ENCODE measurements around the gene PPM1H.

The PPM1H gene

GRCh38 chr12:62911286-62911685 lies 23.7 kb downstream of the PPM1H start:
- Histone ChIP-seq H3K4me3 (ENCODE audit: insufficient read depth, low read depth, low read length, poor library complexity, severe bottlenecking) (no peak overlapping the region), H3K36me3 (ENCODE audit: control insufficient read depth, insufficient read depth, low read length) (no peaks in the 10 kb centered on the region), H3K27ac (ENCODE audit: insufficient read depth, low read length, poor library complexity, severe bottlenecking) (no peak overlapping the region), H3K27me3 (replicated peaks; ENCODE audit: control insufficient read depth, insufficient read depth, low read length, poor library complexity, severe bottlenecking) (no peaks in the 10 kb centered on the region), H3K9me3 (ENCODE audit: control insufficient read depth, low read length) (no peaks in the 10 kb centered on the region), H3K4me1 (ENCODE audit: control insufficient read depth, insufficient read depth, low read length, poor library complexity, severe bottlenecking) (no peaks in the 10 kb centered on the region)
- DNase-seq, result no peak

GRCh38 chr12:62910549-62911169 lies 24.3 kb downstream of the PPM1H start:
- H3K36me3 ChIP-seq (ENCODE audit: control insufficient read depth, insufficient read depth, low read length), result no peaks in the 10 kb centered on the region
- no peaks in the 10 kb centered on the region for H3K4me1 ChIP-seq (ENCODE audit: control insufficient read depth, insufficient read depth, low read length, poor library complexity, severe bottlenecking)
- H3K9me3 ChIP-seq (ENCODE audit: control insufficient read depth, low read length), result no peaks in the 10 kb centered on the region
- H3K27me3 ChIP-seq (replicated peaks; ENCODE audit: control insufficient read depth, insufficient read depth, low read length, poor library complexity, severe bottlenecking), result no peaks in the 10 kb centered on the region
- H3K4me3 ChIP-seq (ENCODE audit: insufficient read depth, low read depth, low read length, poor library complexity, severe bottlenecking), result no peak overlapping the region
- no peak overlapping the region for H3K27ac ChIP-seq (ENCODE audit: insufficient read depth, low read length, poor library complexity, severe bottlenecking)
- DNase-seq, result no peak

DNA sequence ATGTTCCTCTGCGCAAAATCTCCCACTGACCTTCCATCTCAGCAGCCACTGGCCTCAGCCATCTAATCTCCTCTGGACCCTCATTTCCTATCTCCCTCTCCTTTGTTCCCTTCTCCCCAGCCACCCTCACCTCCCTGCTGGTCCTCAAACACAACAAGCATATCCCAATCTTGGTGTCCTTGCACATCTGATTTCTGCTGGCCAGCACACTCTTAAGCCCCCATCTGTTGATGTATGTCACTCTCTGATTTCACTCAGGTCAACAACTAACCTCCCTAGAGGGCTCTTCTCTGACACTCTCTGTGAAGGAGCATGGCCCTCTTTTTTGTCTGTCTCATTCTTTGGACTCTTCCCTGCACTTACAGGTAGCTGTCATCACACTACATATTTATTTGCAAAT lies 25.6 kb downstream of the PPM1H start:
- no peak for DNase-seq
- no peak overlapping the region for H3K27ac ChIP-seq (ENCODE audit: insufficient read depth, low read length, poor library complexity, severe bottlenecking)
- H3K4me1 ChIP-seq (ENCODE audit: control insufficient read depth, insufficient read depth, low read length, poor library complexity, severe bottlenecking), result no peaks in the 10 kb centered on the region
- H3K27me3 ChIP-seq (replicated peaks; ENCODE audit: control insufficient read depth, insufficient read depth, low read length, poor library complexity, severe bottlenecking), result no peaks in the 10 kb centered on the region
- H3K9me3 ChIP-seq (ENCODE audit: control insufficient read depth, low read length), result no peaks in the 10 kb centered on the region
- no peak overlapping the region for H3K4me3 ChIP-seq (ENCODE audit: insufficient read depth, low read depth, low read length, poor library complexity, severe bottlenecking)
- no peaks in the 10 kb centered on the region for H3K36me3 ChIP-seq (ENCODE audit: control insufficient read depth, insufficient read depth, low read length)

GRCh38 chr12:62908674-62909073 lies 26.3 kb downstream of the PPM1H start:
- H3K4me1 ChIP-seq (ENCODE audit: control insufficient read depth, insufficient read depth, low read length, poor library complexity, severe bottlenecking), result no peaks in the 10 kb centered on the region
- DNase-seq, result no peak
- no peak overlapping the region for H3K27ac ChIP-seq (ENCODE audit: insufficient read depth, low read length, poor library complexity, severe bottlenecking)

DNA sequence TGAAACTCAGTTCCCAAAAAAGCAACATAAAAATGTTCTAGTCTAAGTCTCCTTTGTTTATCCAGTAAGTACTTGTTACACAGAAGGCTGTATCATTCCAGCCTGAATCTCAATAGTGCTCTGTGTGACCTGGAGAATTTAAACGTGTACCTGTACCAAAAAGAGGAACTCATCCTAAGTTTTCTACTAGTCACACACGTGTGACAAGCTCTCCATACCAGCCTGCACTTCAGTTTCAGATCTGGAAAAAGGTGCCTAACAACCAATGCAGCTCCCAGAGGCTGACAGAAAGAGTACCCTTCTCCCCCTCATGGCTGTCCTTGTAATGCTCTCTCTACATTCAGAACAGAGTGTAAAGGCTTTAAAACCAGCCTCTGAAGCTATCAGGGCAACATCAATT lies 27.4 kb downstream of the PPM1H start:
- no peaks in the 10 kb centered on the region for H3K27me3 ChIP-seq (replicated peaks; ENCODE audit: control insufficient read depth, insufficient read depth, low read length, poor library complexity, severe bottlenecking)
- no peak for DNase-seq
- H3K27ac ChIP-seq (ENCODE audit: insufficient read depth, low read length, poor library complexity, severe bottlenecking), result no peak overlapping the region
- H3K36me3 ChIP-seq (ENCODE audit: control insufficient read depth, insufficient read depth, low read length), result no peaks in the 10 kb centered on the region
- no peak overlapping the region for H3K4me3 ChIP-seq (ENCODE audit: insufficient read depth, low read depth, low read length, poor library complexity, severe bottlenecking)
- no peaks in the 10 kb centered on the region for H3K9me3 ChIP-seq (ENCODE audit: control insufficient read depth, low read length)
- no peaks in the 10 kb centered on the region for H3K4me1 ChIP-seq (ENCODE audit: control insufficient read depth, insufficient read depth, low read length, poor library complexity, severe bottlenecking)

More at GRCh38 chr12:62908674-62909073, 26.3 kb downstream of the PPM1H start:
- Histone ChIP-seq H3K9me3 (ENCODE audit: control insufficient read depth, low read length) (no peaks in the 10 kb centered on the region), H3K4me3 (ENCODE audit: insufficient read depth, low read depth, low read length, poor library complexity, severe bottlenecking) (no peak overlapping the region), H3K36me3 (ENCODE audit: control insufficient read depth, insufficient read depth, low read length) (no peaks in the 10 kb centered on the region), H3K27me3 (replicated peaks; ENCODE audit: control insufficient read depth, insufficient read depth, low read length, poor library complexity, severe bottlenecking) (no peaks in the 10 kb centered on the region)

- H3K27me3 ChIP-seq (replicated peaks; ENCODE audit: control insufficient read depth, insufficient read depth, low read length, poor library complexity, severe bottlenecking), result no peaks in the 10 kb centered on the region
- no peaks in the 10 kb centered on the region for H3K9me3 ChIP-seq (ENCODE audit: control insufficient read depth, low read length)
- H3K27ac ChIP-seq (ENCODE audit: insufficient read depth, low read length, poor library complexity, severe bottlenecking), result no peak overlapping the region
- no peaks in the 10 kb centered on the region for H3K36me3 ChIP-seq (ENCODE audit: control insufficient read depth, insufficient read depth, low read length)
- no peaks in the 10 kb centered on the region for H3K4me1 ChIP-seq (ENCODE audit: control insufficient read depth, insufficient read depth, low read length, poor library complexity, severe bottlenecking)
- no peak overlapping the region for H3K4me3 ChIP-seq (ENCODE audit: insufficient read depth, low read depth, low read length, poor library complexity, severe bottlenecking)
- DNase-seq, result no peak
Observed at GRCh38 chr12:62907078-62907477, 27.9 kb downstream of the PPM1H start.

DNA sequence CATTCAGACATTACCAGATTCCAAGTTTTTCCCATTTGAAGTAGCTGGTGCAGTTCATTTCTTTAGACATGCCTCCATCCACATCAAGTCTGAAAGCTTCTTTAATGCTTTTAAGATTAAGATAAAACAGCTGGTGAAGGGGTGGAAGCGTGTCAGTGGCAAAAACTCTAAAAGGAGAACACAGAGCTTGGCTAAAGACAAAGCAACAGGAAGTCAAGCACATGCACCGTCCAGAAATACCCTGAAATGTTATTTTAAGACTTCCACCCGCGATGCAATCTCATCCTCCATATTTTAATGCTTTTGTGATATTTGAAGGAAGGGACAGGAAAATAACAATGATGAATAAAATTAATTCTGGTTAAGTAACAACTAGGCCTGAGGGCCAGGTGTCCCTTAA lies 31.8 kb downstream of the PPM1H start:
- no peaks in the 10 kb centered on the region for H3K27me3 ChIP-seq (replicated peaks; ENCODE audit: control insufficient read depth, insufficient read depth, low read length, poor library complexity, severe bottlenecking)
- no peaks in the 10 kb centered on the region for H3K4me1 ChIP-seq (ENCODE audit: control insufficient read depth, insufficient read depth, low read length, poor library complexity, severe bottlenecking)
- no peaks in the 10 kb centered on the region for H3K9me3 ChIP-seq (ENCODE audit: control insufficient read depth, low read length)
- no peak overlapping the region for H3K4me3 ChIP-seq (ENCODE audit: insufficient read depth, low read depth, low read length, poor library complexity, severe bottlenecking)
- no peaks in the 10 kb centered on the region for H3K36me3 ChIP-seq (ENCODE audit: control insufficient read depth, insufficient read depth, low read length)
- DNase-seq, result no peak
- H3K27ac ChIP-seq (ENCODE audit: insufficient read depth, low read length, poor library complexity, severe bottlenecking), result no peak overlapping the region

DNA sequence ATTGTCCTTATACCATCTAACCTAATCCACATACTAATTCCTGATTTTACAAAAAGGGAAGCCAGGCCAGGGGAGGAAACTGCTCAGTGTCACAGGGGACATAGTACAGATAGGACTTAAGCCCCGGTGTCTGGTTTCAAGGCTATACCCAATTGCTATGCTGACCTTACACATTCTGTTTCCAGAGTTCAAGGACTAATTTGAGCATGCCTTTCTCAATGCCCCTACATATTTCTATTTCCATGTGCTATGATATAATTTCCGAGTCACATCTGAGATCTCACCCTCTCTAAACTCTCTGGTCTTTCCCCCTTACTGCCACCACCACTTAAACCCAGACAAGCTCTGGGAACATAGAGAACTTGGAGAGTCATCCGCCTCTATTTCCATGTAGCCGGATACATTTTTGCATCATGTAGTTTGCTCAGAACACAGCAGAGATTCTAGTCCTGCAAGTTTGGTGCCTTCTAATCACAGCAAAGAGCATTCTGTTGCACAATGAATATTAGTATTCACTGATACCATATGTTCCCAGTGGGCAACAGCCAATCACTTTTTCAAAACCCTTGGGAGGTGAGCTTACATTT lies 34.2 kb downstream of the PPM1H start:
- no peaks in the 10 kb centered on the region for H3K27me3 ChIP-seq (replicated peaks; ENCODE audit: control insufficient read depth, insufficient read depth, low read length, poor library complexity, severe bottlenecking)
- H3K27ac ChIP-seq (ENCODE audit: insufficient read depth, low read length, poor library complexity, severe bottlenecking), result no peak overlapping the region
- no peak overlapping the region for H3K4me3 ChIP-seq (ENCODE audit: insufficient read depth, low read depth, low read length, poor library complexity, severe bottlenecking)
- no peak for DNase-seq
- H3K36me3 ChIP-seq (ENCODE audit: control insufficient read depth, insufficient read depth, low read length), result no peaks in the 10 kb centered on the region
- H3K9me3 ChIP-seq (ENCODE audit: control insufficient read depth, low read length), result no peaks in the 10 kb centered on the region
- no peaks in the 10 kb centered on the region for H3K4me1 ChIP-seq (ENCODE audit: control insufficient read depth, insufficient read depth, low read length, poor library complexity, severe bottlenecking)

GRCh38 chr12:62899568-62900390 lies 35.2 kb downstream of the PPM1H start:
- Histone ChIP-seq H3K4me3 (ENCODE audit: insufficient read depth, low read depth, low read length, poor library complexity, severe bottlenecking) (no peak overlapping the region), H3K36me3 (ENCODE audit: control insufficient read depth, insufficient read depth, low read length) (no peaks in the 10 kb centered on the region), H3K27me3 (replicated peaks; ENCODE audit: control insufficient read depth, insufficient read depth, low read length, poor library complexity, severe bottlenecking) (no peaks in the 10 kb centered on the region), H3K27ac (ENCODE audit: insufficient read depth, low read length, poor library complexity, severe bottlenecking) (no peak overlapping the region), H3K9me3 (ENCODE audit: control insufficient read depth, low read length) (no peaks in the 10 kb centered on the region), H3K4me1 (ENCODE audit: control insufficient read depth, insufficient read depth, low read length, poor library complexity, severe bottlenecking) (no peaks in the 10 kb centered on the region)
- DNase-seq, result no peak

DNA sequence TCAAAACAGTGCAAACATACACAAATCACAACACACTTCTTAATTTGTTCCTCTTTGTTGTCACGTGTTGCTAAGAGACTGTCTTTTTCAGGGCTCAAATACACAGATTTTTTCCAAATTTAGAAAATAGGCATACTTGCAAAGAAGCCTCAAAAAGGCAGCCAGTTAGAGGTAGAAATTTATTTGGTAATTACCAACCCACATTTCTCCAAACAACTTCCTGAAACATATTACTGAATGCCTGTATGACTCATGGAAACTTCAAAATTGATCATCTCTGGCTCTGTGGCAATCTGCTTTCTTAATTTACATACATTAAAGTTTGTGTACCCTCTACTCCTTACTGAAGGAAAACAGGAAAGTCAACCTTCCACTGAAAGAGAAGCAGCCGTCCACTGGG lies 36.4 kb downstream of the PPM1H start:
- Histone ChIP-seq H3K27me3 (replicated peaks; ENCODE audit: control insufficient read depth, insufficient read depth, low read length, poor library complexity, severe bottlenecking) (no peaks in the 10 kb centered on the region), H3K9me3 (ENCODE audit: control insufficient read depth, low read length) (no peaks in the 10 kb centered on the region), H3K4me3 (ENCODE audit: insufficient read depth, low read depth, low read length, poor library complexity, severe bottlenecking) (no peak overlapping the region), H3K4me1 (ENCODE audit: control insufficient read depth, insufficient read depth, low read length, poor library complexity, severe bottlenecking) (no peaks in the 10 kb centered on the region), H3K36me3 (ENCODE audit: control insufficient read depth, insufficient read depth, low read length) (no peaks in the 10 kb centered on the region), H3K27ac (ENCODE audit: insufficient read depth, low read length, poor library complexity, severe bottlenecking) (no peak overlapping the region)
- no peak for DNase-seq

Data from effector memory CD4-positive, alpha-beta T cell (primary cell).